ENCODE results near the gene GPX3.

The GPX3 gene

DNA sequence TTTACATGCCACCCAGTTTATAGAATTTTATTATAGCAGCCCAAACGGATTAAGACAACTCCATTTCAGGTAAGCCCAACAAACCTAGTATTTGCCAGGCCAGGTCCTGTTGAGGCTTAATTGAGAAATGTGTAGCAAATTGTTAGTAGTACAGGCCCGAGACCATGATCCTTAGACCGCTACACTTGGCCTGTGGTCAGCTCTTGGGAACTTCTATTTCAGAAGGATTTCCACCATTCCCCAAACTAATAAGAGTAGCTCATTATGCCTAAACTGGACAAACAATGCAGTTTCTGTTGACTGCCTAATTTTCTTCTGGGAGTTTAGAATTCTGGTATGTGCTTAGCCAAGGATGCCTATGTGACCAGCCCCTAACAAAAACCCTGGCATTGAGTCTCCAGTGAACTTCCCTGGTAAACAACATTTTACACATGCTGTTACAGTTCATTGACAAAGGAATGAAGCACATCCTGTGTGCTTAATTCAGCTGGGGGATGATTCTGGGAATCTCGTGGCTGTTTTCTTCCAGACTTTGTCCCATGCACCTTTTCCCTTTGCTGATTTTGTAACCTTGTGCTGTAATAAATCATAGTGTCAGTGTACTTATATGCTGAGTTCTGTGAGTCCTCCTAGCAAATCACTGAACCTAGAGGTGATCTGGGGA lies 5.6 kb upstream of the GPX3 start:
- DNase-seq = no peak

DNA sequence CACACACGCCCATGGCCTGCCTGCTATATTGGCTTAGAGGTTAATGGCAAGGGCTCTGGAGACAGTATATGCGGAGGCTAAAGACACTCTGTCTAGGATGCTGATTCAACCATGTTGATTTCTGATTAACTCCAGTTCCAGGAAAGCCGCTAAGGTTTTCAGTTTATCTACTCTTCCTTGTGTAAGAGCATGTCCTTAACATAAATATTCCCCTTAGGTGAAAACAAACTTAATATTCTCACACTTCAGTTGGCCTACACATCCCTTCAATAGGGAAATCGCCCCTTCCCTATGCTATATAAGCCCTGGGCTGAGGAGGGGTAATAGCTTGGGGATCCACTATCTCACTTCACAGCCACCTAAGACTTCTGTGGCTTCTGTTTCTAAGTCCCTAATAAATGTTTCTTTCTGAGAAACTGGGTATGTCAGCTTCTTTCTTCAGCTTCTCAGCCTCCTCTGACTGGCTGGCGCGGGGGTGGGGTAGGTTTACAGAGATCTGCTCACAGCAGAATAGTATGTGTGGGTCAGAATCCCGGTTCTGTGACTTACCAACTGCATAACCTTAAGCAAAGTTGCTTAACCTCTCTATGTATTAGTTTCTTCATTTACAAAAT lies 4.3 kb upstream of the GPX3 start:
- DNase-seq = no peak

DNA sequence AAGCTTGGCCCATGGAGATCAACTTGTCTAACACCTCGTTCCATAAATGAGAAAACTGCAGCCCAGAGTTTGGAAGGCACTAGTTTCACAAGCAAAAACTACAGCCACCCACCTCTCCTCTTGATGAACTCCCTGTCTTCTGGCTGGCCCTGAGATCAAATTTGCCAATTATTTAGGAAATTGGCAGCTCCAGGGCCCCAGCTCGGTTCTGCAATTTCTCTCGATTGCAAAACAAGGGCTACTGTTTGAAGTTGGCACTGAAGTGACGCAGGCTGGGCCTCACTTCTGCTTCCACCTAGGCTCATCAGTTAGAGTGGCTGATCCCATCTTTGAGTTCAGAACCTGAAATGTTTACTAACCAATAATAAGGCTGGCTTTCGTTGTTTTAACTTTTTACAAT lies 3.7 kb upstream of the GPX3 start:
- no peak for DNase-seq

DNA sequence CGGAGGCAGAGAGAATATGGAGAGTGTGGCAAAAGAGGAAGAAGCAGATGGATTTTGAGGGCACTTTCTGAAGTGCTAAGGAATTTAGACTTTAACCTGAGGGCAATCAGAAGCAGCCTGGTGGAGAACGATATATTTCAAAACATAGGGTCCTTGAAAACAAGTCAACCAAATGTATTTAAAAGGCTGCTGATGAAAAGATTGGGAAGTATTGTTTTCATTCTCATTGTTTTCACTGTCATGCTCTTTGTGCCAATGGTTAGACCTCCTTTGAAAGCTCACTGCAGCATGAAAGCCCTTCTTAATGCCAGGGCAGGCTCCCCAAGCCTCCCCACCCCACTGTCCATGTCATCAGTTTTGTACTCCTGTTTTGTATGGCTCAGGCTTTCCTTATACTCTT lies 2.5 kb upstream of the GPX3 start:
- no peak for DNase-seq

DNA sequence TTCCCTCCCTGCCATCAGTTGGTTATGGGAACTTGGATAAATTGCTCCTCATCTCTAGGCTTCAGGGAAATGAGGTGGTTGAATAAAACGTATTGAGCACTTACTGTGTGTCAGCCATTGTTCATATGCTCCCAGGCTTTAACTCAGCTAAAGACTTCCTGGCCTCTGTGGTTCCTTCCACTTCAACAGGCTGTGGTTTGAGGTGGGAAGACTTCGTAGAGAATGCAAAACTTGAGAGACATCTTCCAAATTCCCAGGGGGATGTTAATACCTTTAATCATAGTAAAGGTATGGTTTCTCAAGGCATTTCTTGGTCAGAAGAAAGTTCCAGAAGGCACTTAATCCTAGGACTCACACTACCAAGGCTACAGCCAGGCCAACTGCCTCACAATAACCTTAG lies 1.5 kb upstream of the GPX3 start:
- DNase-seq = no peak

DNA sequence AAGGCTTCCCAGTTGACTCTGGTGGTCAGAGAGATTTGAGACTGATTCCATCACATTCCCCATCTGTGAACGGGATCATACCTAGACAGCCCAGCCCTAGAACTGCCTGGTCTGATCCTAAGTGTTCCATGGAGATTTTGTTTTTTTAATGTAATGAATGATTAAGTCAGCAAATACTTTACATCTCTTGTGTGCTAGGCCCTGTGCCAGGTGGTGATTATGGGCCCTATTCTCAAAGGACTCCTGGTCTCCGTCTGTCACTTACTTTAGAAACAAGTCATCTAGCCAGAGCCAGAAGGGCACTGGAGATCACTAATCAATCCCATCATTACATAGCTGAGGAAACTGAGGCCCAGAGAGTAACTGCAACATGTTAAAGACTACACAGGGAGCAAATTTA lies 1.1 kb upstream of the GPX3 start:
- no peak for DNase-seq

DNA sequence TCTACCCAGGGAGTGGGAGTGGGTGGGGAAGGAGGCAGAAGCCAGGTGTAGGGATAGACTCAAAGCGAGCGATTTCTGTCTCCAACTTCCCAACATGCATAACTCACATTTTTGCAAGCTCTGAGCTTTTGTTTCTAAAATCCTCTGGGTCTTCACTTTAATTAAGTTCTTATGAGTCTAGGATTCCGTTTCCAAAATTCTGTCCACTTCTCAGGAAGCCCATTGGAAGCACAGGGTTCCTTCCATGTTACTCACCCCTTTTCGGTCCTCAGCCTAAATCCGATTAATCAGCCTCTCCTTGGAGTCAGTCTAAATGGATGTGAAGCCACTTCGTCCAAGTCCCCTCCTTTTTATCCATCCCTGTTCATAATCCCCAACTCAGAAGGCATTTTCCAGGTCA lies 1.4 kb downstream of the GPX3 start:
- no peak for DNase-seq

DNA sequence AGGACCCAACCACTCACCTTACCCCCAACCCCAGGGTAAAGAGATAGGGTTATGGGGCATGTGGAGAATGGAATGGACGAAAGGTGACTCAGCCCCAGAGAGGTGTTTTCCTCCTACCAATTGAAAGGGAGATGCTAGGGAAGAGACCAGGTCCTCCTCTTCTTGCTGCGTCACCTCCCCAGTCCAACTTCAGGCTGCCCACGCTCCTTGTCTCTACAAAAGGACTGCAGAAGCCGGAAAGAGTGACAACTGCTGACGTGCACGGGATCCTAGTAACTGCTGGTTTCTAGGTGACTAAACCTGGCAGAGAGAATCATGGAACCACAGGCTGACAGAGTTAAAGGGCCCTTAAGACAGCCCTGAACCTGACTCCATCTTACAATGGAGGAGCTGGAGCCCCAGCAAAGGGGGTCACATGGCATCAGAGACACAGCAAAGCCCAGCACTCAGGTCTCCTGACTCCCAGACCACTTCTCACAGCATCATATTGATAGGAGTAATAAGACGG lies 2.2 kb downstream of the GPX3 start:
- no peak for DNase-seq

DNA sequence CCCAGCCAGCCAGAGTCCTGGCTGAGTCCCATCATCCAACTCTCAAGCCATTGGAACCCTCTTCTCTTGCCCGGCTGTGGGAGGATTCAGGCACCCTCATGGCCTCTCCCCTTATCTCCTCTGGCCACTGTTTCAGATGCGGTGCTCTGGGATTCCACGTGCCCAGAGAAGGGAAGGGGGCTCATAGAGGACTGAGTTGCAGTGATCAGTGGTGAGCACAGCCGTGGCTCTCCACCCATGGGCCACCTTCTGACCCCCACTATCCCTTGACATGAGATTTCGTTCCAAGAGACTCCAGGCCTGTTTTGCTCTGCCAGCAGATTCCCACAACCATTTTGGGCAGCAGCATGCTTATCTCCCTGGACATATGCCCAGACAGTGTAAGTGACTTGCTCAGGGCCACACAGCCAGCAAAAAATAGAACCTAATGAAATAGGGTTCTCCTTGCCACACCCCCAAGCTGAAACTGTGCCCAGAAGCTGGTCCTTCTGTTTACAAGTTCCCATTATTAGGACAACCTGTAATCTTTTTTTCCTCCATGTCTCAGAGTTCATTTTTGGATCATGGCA lies 2.7 kb downstream of the GPX3 start:
- no peak for DNase-seq

DNA sequence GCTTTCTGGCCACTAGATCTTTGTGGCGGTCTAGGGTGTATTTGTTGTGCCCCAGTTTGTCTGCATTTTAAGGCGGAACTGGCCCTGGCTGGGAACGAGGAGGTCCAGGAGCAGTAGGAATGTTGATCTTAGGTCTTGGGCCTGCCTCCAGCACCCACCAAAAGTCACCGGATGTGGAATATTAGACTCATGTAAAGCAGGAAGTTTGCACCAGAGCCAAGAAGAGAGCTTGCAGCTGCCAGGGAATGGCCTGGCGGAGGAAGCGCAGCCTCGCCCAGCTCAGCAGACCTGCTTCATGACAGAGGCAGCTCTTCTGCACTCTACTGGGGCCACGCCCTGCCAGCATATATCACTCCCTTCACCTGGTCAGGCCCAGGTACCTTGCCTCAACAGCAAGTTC lies 3.3 kb downstream of the GPX3 start:
- DNase-seq = no peak

DNA sequence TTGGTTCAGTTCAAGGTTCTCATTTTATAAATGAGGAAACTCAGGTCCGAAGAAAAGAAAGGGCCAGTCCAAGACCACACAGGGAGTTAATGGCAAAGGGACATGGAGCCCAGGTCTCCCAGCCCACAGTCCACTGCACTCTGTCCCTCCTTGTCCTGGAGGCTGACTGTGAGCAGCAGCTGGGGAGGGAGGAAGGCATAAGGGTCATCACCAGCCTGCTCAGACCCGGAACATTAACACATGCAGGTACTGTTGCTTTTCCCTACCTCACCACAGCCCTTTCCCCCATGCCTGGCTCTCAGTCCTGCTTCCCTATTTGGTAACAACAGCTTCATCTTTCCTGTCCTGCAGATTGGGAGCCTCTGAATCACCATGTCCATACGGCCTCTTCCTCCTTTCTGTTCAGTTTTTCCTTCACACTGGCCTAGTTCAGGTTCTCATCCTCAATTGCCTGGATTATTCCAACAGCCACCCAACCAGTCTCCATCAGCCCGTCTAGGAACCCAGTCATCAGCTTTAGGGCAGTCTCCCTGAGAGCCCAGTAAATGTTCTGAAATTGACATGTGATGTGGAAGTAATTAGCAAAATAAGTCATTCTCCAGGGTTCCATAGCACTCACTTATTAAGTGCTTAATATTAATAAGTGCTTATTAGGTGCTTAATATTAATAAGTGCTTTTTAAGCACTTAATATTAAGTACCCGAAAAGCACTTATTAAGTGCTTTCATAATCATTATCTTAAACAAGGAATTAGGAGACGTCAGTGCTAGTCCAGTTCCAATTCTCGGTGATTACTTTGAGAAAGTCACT lies 4.3 kb downstream of the GPX3 start:
- no peak for DNase-seq

DNA sequence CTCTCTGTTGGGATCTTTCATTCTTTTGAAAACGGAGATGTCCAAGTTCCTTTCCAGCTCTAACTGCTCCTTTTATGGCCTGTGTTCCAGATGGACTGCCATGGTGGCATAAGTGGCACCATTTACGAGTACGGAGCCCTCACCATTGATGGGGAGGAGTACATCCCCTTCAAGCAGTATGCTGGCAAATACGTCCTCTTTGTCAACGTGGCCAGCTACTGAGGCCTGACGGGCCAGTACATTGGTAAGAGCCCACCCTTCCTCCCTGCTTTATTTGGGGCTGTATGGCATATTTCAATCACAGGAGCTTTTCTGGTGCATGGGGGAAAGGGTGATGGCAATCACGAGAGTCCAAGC lies 4.8 kb downstream of the GPX3 start:
- no peak for DNase-seq

DNA sequence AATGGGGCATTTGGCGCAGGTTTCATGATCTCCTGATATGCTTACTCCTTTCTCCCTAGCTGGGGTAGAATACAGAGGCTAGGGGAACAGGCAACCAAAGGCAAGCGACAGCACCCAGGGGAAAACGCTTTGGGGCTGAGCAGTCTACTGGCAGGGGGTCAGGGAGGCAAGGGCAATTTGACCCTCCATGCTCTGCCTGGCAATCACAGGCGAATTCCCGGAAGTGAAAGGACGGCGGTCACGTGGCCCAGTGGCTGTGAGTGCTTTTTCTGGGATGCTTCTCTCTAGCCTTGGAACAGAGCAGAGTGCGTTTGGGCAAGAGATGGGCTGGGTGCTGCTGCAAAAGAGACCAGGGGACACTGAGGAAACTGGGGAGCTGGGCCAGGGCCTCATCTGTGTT lies 5.7 kb downstream of the GPX3 start:
- no peak for DNase-seq

DNA sequence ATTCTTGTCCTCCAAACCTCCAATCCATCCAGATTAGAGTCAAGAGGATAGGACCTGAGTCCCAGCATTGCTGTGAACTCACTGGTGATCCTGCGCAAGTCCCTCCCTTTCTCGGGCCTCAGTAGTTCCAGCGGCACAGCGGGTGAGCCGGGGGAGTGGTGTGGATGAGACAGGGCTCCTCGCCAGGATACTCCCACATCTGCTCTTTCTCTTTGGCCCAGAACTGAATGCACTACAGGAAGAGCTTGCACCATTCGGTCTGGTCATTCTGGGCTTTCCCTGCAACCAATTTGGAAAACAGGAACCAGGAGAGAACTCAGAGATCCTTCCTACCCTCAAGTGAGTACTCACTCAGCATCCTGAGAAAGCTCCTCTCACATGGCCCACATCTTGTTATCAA lies 6.3 kb downstream of the GPX3 start:
- no peak for DNase-seq

DNA sequence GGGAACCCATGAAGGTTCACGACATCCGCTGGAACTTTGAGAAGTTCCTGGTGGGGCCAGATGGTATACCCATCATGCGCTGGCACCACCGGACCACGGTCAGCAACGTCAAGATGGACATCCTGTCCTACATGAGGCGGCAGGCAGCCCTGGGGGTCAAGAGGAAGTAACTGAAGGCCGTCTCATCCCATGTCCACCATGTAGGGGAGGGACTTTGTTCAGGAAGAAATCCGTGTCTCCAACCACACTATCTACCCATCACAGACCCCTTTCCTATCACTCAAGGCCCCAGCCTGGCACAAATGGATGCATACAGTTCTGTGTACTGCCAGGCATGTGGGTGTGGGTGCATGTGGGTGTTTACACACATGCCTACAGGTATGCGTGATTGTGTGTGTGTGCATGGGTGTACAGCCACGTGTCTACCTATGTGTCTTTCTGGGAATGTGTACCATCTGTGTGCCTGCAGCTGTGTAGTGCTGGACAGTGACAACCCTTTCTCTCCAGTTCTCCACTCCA lies 7.6 kb downstream of the GPX3 start:
- no peak for DNase-seq

DNA sequence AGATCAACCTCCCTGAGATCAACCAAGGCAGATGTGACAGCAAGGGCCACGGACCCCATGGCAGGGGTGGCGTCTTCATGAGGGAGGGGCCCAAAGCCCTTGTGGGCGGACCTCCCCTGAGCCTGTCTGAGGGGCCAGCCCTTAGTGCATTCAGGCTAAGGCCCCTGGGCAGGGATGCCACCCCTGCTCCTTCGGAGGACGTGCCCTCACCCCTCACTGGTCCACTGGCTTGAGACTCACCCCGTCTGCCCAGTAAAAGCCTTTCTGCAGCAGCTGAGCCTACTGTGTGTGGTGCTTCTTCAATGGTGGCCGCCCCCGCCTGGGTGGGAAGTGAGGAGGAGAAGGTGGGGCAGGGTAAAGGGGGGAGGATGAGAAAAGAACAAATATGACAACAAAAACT lies 8.3 kb downstream of the GPX3 start:
- DNase-seq = no peak

DNA sequence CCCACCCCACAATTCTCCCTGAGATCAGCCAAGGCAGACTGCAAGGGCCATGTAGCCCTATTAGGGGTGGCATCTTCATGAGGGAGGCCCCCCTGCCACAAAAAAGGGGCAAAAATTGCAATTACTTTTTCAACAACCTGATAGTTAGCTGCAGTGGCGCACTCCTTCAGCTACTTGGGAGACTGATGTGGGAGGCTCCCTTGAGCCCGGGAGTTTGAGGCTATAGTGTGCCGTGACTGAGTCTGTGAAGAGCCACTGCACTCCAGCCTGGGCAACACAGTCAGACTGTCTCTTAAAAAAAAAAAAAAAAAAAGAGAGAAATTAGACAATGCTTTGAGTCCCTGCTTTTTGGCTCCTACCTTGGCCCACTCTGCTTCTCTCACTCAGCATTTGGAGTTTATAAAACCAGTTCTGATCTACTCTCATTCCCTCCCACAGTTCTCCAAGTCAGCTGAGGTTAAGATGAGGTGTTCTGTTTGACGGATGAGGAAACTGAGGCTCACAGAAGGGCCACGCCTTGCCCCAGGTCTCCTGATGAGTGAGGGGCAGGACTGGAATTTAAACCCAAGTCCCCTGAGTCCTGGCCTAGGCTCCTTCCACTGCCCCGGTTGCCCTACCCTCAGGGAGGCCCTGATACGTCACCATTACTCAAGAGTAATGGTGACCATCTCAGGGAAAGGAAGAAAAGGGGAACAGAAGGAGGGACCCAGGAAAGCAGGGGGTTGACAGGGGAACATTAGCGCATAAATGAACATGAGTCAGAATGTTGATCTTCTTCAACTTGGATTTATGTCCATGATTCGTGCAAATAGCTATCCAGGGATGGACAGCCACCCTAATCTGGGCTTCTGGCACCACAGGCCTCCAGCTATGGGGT lies 9.0 kb downstream of the GPX3 start:
- DNase-seq = no peak

DNA sequence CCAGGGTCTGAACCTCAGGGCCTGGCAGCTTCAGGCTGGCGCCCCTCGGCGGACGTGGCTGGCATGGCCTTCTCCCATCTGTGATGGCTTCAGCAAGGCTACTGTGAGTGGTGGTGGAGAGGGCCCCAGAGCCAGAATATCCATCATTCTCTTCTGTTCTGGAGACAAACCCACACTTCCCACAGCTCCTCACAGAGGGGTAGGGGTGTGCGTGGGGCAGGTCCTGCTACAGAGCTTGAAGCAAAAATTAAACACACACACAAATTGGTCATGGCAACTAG lies 9.6 kb downstream of the GPX3 start:
- DNase-seq = no peak

DNA sequence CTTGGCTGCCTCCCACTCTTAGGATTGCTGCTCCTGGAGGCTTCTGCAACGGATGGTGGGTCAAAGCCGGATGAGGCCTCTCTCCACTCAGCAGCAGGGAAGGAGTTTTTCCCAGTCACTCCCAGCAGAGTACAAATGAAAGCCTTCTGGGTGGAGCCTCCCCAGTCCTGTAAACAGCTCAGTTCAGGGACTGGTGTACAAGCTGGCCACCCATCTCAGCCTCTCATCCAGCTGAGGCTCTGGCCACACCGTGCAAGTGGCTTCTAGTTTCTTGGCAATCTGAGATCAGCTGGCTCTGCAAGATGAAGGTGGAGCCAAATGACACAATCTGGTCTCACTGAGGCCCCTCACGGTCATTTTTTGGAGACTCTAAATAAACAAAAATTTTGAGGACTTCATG lies 10.0 kb downstream of the GPX3 start:
- DNase-seq = no peak

DNA sequence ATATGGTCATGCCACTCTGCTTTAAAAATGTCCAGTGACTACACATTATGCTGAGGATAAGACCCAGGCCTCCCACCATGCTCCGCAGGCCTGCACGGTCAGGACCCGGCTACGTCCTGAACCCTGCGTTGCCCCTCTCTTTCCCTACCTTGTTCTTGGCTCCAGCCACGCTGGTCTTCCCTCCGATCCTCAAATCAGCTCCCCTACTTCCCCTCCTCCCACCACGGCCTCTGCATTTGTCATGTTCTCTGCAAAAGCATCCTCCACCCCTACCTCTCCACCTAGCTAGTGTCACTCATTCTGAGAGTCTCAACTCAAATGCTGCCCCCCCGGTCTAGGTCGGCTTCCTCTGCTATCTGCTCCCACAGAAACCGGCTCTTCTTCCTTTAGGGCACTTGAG lies 11.2 kb downstream of the GPX3 start:
- DNase-seq = no peak

DNA sequence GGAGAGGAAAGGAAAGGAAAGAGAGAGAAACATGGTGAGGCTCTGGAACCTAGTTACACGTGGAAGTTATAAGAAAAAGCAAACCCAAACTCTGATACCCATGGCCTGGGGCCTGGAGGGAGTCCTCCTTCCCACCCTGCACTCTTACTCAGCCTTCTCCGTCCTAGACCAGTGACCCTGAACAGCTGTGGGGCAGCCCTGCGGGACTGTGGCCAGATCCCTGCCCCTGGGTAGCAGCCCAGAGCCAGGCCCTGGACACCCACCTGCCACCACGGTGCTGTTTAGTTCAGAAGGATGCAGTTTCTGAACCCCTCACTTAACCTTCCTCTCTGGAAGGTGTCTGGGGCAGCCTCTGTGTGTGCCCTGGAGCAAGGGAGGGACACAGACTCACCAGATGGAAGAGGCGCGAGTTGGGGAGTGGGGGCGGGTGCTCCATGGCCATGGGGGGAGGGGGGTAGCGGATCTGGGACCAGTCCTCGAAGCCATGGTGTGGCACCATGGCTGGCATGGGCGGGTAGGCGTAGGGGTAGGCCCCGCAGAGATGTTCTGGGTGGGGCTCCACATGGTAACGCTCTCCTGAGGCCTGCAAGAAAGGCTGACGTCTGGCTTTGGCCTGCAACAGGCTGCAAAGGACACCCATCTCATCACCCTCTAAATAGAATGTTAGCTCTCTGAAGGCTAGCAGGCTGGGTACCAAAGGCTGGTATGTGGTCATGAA lies 13.0 kb downstream of the GPX3 start:
- no peak for DNase-seq
